Right lobe of liver (tissue), 6 donors: ENCODE data around the gene SYNGAP1. TPM values are rescaled to one million over a fixed set of nuclear protein-coding genes. Genes with fewer than 3 reads are reported as not detected.
"Not testable (repeated sequence)": the region's sequence is repeated elsewhere in the genome, so short reads cannot be mapped to it uniquely, and the experiment has no call there.

Experiments
- ATAC-seq, 4 donors: fragments of 200-7000 bp; cut with Tn5 transposase; one replicate each; pipeline ENCODE4 v1.9.1; 2020; ENCODE audit warnings: mild to moderate bottlenecking in 4 of 4, moderate library complexity in 4 of 4
- DNase-seq, 3 donors: peaks; one replicate each; pipeline ENCODE4 v3.0.0-alpha.2; 2020
- H3K27ac ChIP-seq, 3 donors: fragments of 200-600 bp; one replicate each; pipeline ENCODE4 v1.8.0; 2022
- H3K27me3 ChIP-seq, 2 donors: fragments of 200-600 bp; one replicate each; pipeline ENCODE4 v1.8.0; 2022
- H3K36me3 ChIP-seq, 4 donors: fragments of 200-600 bp; sonication (generic) in 1 of 4; one replicate each; pipeline versions ENCODE4 v1.5.1 to v1.8.0; 2017 to 2022; ENCODE audit warnings: control low read depth in 1 of 4
- H3K4me1 ChIP-seq, 4 donors: fragments of 200-600 bp; sonication (generic) in 1 of 4; one replicate each; pipeline versions ENCODE4 v1.5.1 to v1.8.0; 2017 to 2022; ENCODE audit warnings: control low read depth in 1 of 4
- H3K4me3 ChIP-seq, 3 donors: fragments of 200-600 bp; one replicate each; pipeline ENCODE4 v1.8.0; 2022
- H3K9me3 ChIP-seq, 4 donors: fragments of 200-600 bp; sonication (generic) in 1 of 4; one replicate each; pipeline versions ENCODE4 v1.5.1 to v1.8.0; 2017 to 2022; ENCODE audit warnings: control low read depth in 1 of 4
- CTCF ChIP-seq, 4 donors: fragments of 200-600 bp in 3 of 4; fragments of 450-650 bp in 1 of 4; IDR thresholded peaks; one replicate each; pipeline versions ENCODE4 v1.5.1 to v1.8.0; 2016 to 2022; ENCODE audit warnings: antibody characterized with exemption in 4 of 4, mild to moderate bottlenecking in 2 of 4
- POLR2A ChIP-seq: fragments of 450-650 bp; IDR thresholded peaks from one replicate; pipeline ENCODE4 v1.6.1; 2017; ENCODE audit warnings: antibody characterized with exemption, mild to moderate bottlenecking
- WGBS: methylation state at CpG from one replicate; pipeline ENCODE4 v1.1.6; 2018; ENCODE audit warnings: low coverage, low lambda C conversion rate; ENCODE audit not compliant: insufficient coverage; ENCODE audit errors: missing lambda C conversion rate; 5-methylcytosine and 5-hydroxymethylcytosine counted together
- intact Hi-C, 2 donors: fragments of 100-400 bp; cut with DNase I; formaldehyde crosslinking; loops; one replicate each; pipeline versions ENCODE4 v1.11.2 to v1.14.1; 2022
- long read RNA-seq: library from polyadenylated mRNA; unstranded; transcript quantifications from one replicate; pipeline ENCODE4 v2.0.0, GENCODE V29; 2019
- total RNA-seq, 6 experiments: library from RNA; depleted of rRNA in 2 of 6; stranded (reverse); fragments of >200 nt in 2 of 6; fragmentation: NEBNext Ultra II Directional in 3 of 6; extraction: Animal tissue kit (Norgen Biotek cat#: 25700) in 3 of 6; gene quantifications; one replicate each; pipeline versions ENCODE4 v1.1.0 to v1.2.4, GENCODE V29; 2016 to 2023
- donor health status: DM: no; HTN: yes; CAD: no.
- donor health status: DM: no; HTN: no; CAD: no.
- donor health status: DM: no; HTN: no; CAD: no.
- donor health status: DM: no; HTN: yes; CAD: no.
- donor health status: DM: no; HTN: yes; CAD: no.

SYNGAP1 gene
- 1 to 10 TPM; 1.8 to 4.1 (median 2.8) TPM for total RNA-seq
- long read RNA-seq, result 0 reads

- Histone ChIP-seq H3K4me1 (peaks cover 0 to 13% (median 3%) of the 10 kb centered on the region in 4 donors), H3K4me3 (no peak within 1 kb of the TSS), H3K27ac (peak within 1 kb of the TSS; percentile 83 to 90 (median 87)), H3K9me3 (no peaks in the 10 kb centered on the region), H3K36me3 (peaks cover 0 to 5% (median under 1%) of the 10 kb centered on the region in 4 donors), H3K27me3 (no peaks in the 10 kb centered on the region)
- DNase-seq (no peak), ATAC-seq (no peak)
- intact Hi-C loops, result no loop called here
- WGBS, result 14% methylated on average over 21 of the region's 22 CpGs
- TF ChIP-seq POLR2A (no peak), CTCF (IDR thresholded peaks at IDR 0.05) (no peak)
These were observed at the start of gene SYNGAP1 for GRCh38 chr6:33419580-33420490. Gene SYNGAP1 (plus strand): TSS chr6:33420065. CDS start chr6:33420265, 200 bp downstream.

- H3K27ac ChIP-seq, intact Hi-C loops, H3K27me3 ChIP-seq, ATAC-seq, DNase-seq, H3K4me3 ChIP-seq, H3K36me3 ChIP-seq, H3K9me3 ChIP-seq: not testable (repeated sequence)
- peaks cover 0 to 14% (median 8%) of the 10 kb centered on the region in 4 donors for H3K4me1 ChIP-seq
- 80% methylated on average over 1 of the region's 8 CpGs for WGBS
These were observed 48.0 kb upstream of the SYNGAP1 start for GRCh38 chr6:33371901-33372300.

GRCh38 chr6:33372526-33373123 lies 47.2 kb upstream of the SYNGAP1 start:
- intact Hi-C loops, result no loop called here
- WGBS, result 34% methylated on average over 3 of the region's 5 CpGs
- Histone ChIP-seq H3K4me1 (peaks cover 0 to 14% (median 8%) of the 10 kb centered on the region in 4 donors), H3K27me3 (no peaks in the 10 kb centered on the region), H3K36me3 (no peaks in the 10 kb centered on the region), H3K27ac (no peak overlapping the region), H3K9me3 (no peaks in the 10 kb centered on the region), H3K4me3 (no peak overlapping the region)
- no peak for DNase-seq
- no peak for ATAC-seq
- TF ChIP-seq CTCF (IDR thresholded peaks at IDR 0.05), result no peak
- no peak for TF ChIP-seq POLR2A

- Histone ChIP-seq H3K4me1 (peaks cover 0 to 14% (median 8%) of the 10 kb centered on the region in 4 donors), H3K9me3 (no peaks in the 10 kb centered on the region), H3K4me3 (no peak overlapping the region), H3K27me3 (no peaks in the 10 kb centered on the region), H3K27ac (peak overlapping the region in 1 of 3 donors; percentile 14), H3K36me3 (no peaks in the 10 kb centered on the region)
- 62% methylated on average over 8 of the region's 8 CpGs for WGBS
- intact Hi-C loops, result no loop called here
- TF ChIP-seq POLR2A, result no peak
- no peak for TF ChIP-seq CTCF (IDR thresholded peaks at IDR 0.05)
- ATAC-seq, result peak in 1 of 4 donors; percentile 25
- no peak for DNase-seq
These were observed 45.6 kb upstream of the SYNGAP1 start for GRCh38 chr6:33373960-33374910.
